HG03354 (cell line): ENCODE data around the gene FRK.
"Not testable (repeated sequence)": the region's sequence is repeated elsewhere in the genome, so short reads cannot be mapped to it uniquely, and the experiment has no call there.

ENCODE experiments used
- ATAC-seq: cut with Tn5 transposase; IDR thresholded peaks from one replicate; pipeline ENCODE4 v1.9.1; 2021; ENCODE audit warnings: mild to moderate bottlenecking; ENCODE audit not compliant: unreplicated experiment, poor library complexity, severe bottlenecking

Gene FRK

GRCh38 chr6:116078522-116078921 lies 17.8 kb upstream of the FRK start:
- ATAC-seq, result no peak

DNA sequence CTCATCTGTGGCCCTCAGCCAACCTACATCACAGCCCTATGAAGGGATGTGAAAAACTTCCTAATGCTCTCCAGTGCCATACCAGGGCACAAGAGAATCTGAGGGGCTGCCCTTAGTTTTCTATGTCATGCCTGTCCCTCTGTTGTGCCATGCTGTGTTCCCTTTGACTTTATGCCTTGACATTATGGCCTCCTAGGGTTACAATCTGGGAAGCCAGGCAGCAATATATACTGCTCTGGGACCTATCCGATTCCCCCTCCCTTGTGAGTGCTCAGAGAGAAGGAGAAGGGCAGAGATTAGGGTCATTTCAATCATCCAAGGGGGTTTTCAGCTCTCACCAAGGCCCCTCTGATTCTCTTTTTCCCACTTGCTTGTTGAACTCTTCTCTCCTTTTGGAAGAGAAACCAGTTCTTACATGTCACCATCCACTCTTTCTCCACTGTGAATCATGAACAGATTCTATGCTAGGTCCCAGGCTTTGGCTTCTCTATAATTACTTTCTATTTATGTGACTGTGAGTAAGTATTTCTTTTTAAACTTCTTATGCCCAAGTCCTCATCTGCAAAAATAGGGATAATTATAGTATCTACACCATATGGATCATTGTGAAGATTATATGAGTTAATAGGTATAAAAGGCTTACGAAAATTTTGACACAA lies 14.2 kb upstream of the FRK start:
- ATAC-seq, result no peak

- ATAC-seq, result no peak
Measured at GRCh38 chr6:116073765-116074440, 13.2 kb upstream of the FRK start.

- no peak for ATAC-seq
Measured at GRCh38 chr6:116072368-116072767, 11.7 kb upstream of the FRK start.

DNA sequence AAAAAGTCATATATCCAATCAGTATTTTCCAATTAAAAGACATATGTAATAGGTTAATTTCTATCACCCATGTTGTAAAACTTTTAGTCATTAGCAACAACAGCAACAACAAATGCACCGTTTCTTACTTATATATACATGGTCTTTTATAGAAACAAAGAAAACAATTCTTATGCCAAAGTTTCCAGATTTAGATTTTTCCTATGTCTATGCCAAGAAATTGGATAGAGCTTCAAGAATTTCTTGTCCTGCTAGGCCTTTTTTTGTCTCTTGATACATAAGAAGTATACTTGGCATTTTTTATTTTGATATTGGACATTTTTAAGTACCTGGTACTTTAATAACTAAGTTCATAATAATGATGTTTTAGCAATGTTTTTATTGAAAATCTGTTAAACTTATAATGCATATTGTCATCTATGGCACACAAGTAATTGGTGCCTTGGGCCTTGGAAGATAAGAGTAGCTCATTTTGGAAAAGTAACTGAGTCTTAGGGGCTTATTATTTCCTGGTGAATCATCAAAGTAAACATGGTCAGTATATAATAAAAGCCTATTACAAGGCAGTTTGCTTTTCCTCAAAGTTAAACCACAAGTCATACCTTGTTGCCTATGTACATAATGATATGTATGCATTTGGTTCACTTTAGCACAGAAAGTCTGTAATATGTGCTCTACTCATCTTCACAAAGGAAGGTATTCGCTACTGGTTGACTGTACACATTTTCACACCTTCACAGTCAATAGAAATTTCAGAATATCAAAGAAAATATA lies 10.1 kb upstream of the FRK start:
- no peak for ATAC-seq

GRCh38 chr6:116070101-116070500 lies 9.4 kb upstream of the FRK start:
- ATAC-seq, result no peak

DNA sequence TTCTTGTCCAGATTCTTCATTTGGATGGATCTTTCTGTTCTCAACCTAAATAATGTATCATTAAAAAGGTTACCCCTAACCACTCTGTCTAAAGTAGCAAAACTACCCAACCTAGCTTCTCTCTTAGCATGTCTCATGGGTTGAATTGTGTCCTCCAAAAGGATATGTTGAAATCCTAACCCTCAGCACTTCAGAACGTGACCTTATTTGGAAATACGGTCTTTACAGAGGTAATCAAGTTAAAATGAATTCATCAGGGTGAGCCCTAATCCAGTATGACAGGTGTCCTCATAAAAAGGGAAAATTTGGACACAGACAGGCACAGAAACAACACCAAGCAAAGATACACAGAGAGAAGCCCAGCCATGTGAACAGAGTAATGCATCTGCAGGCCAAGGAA lies 6.1 kb upstream of the FRK start:
- no peak for ATAC-seq

DNA sequence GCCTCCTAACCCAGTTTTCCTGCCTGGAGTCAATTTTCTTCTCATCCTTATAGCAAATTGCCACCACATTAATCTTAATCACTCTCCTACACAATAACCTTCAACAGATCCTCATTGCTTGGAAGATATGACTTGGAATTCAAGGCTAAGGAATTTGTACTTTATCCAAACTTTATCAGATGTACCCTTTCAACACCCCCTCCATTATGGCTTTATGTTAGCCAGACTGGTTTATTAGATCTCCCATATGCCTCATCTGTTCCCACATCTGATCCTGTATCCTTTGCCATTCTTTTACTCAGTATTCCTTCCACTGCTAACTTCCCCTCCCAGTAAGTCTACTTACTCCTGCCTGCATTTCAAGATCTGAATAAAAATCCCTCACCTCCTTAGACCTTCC lies 4.0 kb upstream of the FRK start:
- ATAC-seq, result no peak

GRCh38 chr6:116062496-116062895 lies 1.8 kb upstream of the FRK start:
- no peak for ATAC-seq

DNA sequence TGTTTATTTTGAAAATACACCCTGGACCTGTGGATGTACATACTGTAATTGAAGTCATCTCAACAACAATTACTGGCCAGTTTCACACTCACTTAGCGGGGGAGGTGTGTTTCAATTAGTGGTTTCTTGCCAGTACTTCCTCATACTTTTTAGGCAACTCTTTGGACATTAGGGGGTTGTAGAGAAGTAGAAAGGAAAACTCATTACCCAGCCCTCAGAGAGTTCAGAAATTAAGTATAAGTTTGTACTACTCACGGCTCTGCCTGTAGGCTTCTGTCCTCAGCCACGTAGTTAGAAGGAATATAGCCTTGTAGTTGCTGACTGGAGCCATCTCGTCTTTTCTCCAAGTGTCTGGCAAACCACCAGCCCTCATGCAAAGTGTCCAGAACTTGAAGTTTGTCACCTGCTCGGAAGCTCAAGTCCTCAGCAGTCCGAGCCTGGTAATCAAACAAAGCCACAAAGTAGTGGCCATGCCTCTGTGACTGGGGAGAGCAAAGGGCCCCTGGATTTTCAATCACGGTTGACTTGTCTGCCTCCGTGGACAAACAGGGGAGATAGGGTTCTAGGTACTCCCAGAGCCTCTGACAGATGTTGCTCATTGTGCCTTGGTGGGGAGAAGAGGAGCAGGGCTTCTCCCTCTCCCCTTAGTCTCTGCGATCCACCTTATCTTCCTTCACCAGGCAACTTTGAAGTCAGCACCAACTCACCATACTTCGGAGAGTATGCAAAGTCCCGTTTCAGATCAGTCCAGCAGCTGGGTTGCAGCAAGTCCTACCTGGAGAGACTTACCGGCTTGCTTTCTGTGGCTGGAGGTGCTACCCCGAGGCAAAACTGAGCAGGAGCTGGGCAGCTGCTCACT lies 749 bp downstream of the FRK start:
- ATAC-seq, result peak; percentile 80

GRCh38 chr6:116057766-116058165 lies 2.9 kb downstream of the FRK start:
- ATAC-seq, result no peak

- no peak for ATAC-seq
Measured at GRCh38 chr6:116055513-116055912, 5.2 kb downstream of the FRK start.

- no peak for ATAC-seq
Measured at GRCh38 chr6:116051244-116051643, 9.4 kb downstream of the FRK start.

- no peak for ATAC-seq
Measured at GRCh38 chr6:116050737-116051136, 10.0 kb downstream of the FRK start.

DNA sequence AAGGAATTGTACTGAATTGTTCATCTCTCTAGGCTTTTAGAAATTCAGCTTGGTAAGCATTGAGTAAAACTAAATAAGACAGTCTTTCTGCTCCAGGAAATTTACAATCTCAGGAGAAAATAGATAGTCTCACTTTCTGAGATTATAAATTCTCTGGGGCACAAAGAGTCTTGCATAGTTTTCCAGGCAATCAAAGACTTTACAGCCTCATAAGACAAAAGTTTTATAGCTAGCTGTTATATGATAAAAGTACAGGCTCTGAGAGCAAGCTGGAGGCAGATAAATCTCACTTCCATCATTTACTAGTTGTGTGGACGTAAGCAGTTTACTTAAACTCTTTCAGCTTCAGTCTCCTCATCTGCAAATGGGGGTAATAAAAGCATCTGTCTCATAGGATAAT lies 11.4 kb downstream of the FRK start:
- ATAC-seq, result no peak

DNA sequence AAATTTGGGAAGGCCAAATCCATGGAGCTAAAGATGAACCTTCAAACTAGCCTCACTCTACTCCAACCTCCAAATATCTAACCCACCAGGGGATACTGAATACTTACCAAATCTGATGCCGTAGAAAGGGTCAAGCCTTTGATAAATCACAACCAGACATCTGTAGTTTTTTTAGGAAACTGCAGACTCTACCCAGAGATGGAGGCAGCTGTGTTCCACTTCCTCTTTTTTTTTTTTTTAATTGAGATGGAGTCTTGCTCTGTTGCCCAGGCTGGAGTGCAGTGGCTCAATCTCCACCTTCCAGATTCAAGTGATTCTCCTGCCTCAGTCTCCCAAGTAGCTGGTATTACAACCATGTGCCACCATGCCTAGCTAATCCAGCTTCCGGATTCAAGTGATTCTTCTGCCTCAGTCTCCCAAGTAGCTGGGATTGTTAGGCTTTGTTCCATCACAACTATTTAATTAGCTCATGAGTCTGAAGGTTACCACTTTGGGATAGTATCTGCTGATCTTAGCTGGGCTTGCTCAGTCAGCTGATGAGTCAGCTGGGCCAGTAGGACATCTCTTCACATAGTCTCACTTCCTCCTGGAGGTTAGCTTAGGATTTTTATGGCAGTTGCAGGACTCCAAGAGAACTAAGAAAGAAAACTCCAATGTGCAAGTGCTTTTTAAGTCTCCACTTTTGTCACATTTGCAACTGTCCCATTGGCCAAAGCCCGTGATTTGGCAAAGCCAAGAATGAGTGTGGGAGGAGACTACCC lies 13.3 kb downstream of the FRK start:
- ATAC-seq, result peak; percentile 76

DNA sequence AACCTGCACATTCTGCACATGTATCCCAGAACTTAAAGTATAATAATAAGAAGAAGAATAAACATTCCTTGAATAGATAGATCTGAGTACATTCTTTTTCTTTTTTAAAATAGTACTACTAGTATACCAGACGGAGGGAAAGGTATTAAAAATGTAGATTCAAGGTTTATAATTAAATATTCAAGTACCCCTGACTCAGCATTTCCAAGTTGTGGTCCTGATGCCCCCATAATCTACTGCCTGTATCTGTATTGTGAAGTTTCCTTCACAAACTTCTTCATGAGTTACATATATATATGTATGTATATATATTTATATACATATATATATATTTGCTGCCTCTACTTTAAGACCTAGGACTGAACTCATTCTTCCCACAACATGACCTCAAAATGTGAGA lies 14.0 kb downstream of the FRK start:
- peak; percentile 14 for ATAC-seq

DNA sequence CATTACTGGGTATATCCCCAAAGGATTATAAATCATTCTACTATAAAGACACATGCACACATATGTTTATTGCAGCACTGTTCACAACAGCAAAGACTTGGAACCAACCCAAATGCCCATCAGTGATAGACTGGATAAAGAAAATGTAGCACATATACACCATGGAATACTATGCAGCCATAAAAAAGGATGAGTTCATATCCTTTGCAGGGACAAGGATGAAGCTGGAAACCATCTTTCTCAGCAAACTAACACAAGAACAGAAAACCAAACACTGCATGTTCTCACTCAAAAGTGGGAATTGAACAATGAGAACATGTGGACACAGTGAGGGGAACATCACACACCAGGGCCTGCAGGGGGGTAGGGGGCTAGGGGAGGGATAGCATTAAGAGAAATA lies 14.4 kb downstream of the FRK start:
- ATAC-seq, result not testable (repeated sequence)

- no peak for ATAC-seq
Measured at GRCh38 chr6:116041934-116042333, 18.8 kb downstream of the FRK start.
